ENCODE data around the gene PRKCQ. TPM values are rescaled to one million over a fixed set of nuclear protein-coding genes. Genes with fewer than 3 reads are reported as not detected.

The PRKCQ gene
- total RNA-seq, 1 experiment from 2014 or later, result 12.1 TPM

- Histone ChIP-seq H2AK5ac (ENCODE audit: insufficient read length, low read length) (no peak overlapping the region), H3K4me2 (ENCODE audit: insufficient read depth, insufficient read length, low read length) (no peak overlapping the region), H2BK12ac (ENCODE audit: insufficient read length, low read depth, low read length) (no peak overlapping the region), H3K27me3 (ENCODE audit: insufficient read depth, low read length) (no peaks in the 10 kb centered on the region), H3K4ac (ENCODE audit: low read depth, low read length) (no peak overlapping the region), H4K5ac (ENCODE audit: insufficient read length, low read depth, low read length) (no peak overlapping the region), H3K79me2 (ENCODE audit: insufficient read depth, low read length) (no peaks in the 10 kb centered on the region; the same call in 1 of the 2 replicates), H2BK15ac (ENCODE audit: low read depth, low read length) (no peak overlapping the region), H3K9me3 (ENCODE audit: control insufficient read depth, low read depth, low read length) (no peaks in the 10 kb centered on the region), H3K4me1 (ENCODE audit: insufficient read depth, low read length) (peaks cover 6% of the 10 kb centered on the region; the same call in 1 of the 2 replicates), H3K14ac (ENCODE audit: insufficient read depth, low read length) (no peak overlapping the region), H3K23me2 (ENCODE audit: insufficient read length, low read depth, low read length, poor library complexity, severe bottlenecking) (no peaks in the 10 kb centered on the region), H4K91ac (ENCODE audit: insufficient read length, low read depth, low read length) (no peak overlapping the region), H3T11ph (ENCODE audit: low read length) (no peak overlapping the region), H2BK120ac (ENCODE audit: low read depth, low read length, poor library complexity, severe bottlenecking) (no peak overlapping the region), H4K20me1 (ENCODE audit: control insufficient read depth, insufficient read depth, insufficient read length) (no peaks in the 10 kb centered on the region), H2BK20ac (ENCODE audit: low read depth, low read length, poor library complexity, severe bottlenecking) (no peak overlapping the region), H3K9ac (ENCODE audit: extremely low read depth, insufficient read length, low read length) (no peak overlapping the region), H2BK5ac (ENCODE audit: insufficient read length, low read length) (no peak overlapping the region), H3K27ac (ENCODE audit: insufficient read length, low read depth, low read length) (no peak overlapping the region), H4K8ac (replicated peaks; ENCODE audit: insufficient read length, low read depth, low read length) (no peak overlapping the region), H3K56ac (ENCODE audit: insufficient read length, low read depth, low read length) (no peak overlapping the region), H3K23ac (ENCODE audit: insufficient read length, low read depth, low read length) (no peak overlapping the region), H3K79me1 (ENCODE audit: insufficient read depth, low read depth, low read length, poor library complexity, severe bottlenecking) (no peaks in the 10 kb centered on the region), H2AFZ (ENCODE audit: low read length) (no peak overlapping the region), H3K18ac (ENCODE audit: insufficient read length, low read depth, low read length) (no peak overlapping the region)
- Mint-ChIP-seq H3K27me3 (ENCODE audit: low read depth) (no peaks in the 10 kb centered on the region), H3K4me1 (peaks cover 29 to 37% of the 10 kb centered on the region in 2 experiments), H3K36me3 (ENCODE audit: insufficient read depth in 1 of 3, low read depth in 3 of 3) (no peaks in the 10 kb centered on the region; a peak in 1 of 7 replicates), H3K27ac (0 out of 7 replicates have a peak overlapping the region, but pooled peaks of 1 of the 3 experiments have one; percentile 19), H3K9me3 (no peaks in the 10 kb centered on the region), H3K4me3 (no peak overlapping the region)
- DNase-seq, result no peak
- TF ChIP-seq, protein P1, sequence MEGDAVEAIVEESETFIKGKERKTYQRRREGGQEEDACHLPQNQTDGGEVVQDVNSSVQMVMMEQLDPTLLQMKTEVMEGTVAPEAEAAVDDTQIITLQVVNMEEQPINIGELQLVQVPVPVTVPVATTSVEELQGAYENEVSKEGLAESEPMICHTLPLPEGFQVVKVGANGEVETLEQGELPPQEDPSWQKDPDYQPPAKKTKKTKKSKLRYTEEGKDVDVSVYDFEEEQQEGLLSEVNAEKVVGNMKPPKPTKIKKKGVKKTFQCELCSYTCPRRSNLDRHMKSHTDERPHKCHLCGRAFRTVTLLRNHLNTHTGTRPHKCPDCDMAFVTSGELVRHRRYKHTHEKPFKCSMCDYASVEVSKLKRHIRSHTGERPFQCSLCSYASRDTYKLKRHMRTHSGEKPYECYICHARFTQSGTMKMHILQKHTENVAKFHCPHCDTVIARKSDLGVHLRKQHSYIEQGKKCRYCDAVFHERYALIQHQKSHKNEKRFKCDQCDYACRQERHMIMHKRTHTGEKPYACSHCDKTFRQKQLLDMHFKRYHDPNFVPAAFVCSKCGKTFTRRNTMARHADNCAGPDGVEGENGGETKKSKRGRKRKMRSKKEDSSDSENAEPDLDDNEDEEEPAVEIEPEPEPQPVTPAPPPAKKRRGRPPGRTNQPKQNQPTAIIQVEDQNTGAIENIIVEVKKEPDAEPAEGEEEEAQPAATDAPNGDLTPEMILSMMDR (conservative IDR thresholded peaks at IDR 0.05), result no peak
- no CpG with 5 or more reads among the region's 7 CpGs for WGBS (ENCODE audit: extremely low coverage, insufficient read length, low lambda C conversion rate)
Measured at GRCh38 chr10:6562221-6562620, 17.9 kb downstream of the PRKCQ start.
